ENCODE data around the gene FLOT1.

Gene FLOT1

DNA sequence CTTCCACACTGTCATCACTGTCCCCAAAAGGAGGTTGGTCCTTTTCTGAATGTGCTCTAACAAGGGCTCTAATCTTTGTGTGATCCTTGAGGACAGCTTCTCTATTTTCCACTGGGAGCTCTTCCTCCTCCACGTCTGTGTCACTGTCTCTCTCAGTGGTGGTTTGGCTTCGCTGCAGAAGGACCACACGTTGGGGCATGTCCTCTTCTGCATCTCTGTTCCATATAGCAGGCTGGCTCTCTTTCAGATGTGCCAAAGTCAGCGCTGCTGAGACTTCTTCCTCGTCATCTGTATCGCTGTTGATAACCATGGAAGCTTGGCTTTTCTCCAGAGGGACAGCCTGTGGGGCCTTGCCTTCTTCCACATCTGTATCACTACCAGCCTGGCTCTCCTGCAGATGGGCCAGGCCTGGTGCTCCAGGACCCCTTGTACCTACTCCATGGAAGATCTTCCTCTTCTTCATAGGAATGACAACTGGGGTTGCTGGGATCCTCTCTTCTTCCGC lies 30.0 kb downstream of the FLOT1 start:
- no peak for DNase-seq (ENCODE audit: low read depth)
- no peak overlapping the region for H3K4me3 ChIP-seq (ENCODE audit: low read depth, low read length)
- TF ChIP-seq, protein P1, sequence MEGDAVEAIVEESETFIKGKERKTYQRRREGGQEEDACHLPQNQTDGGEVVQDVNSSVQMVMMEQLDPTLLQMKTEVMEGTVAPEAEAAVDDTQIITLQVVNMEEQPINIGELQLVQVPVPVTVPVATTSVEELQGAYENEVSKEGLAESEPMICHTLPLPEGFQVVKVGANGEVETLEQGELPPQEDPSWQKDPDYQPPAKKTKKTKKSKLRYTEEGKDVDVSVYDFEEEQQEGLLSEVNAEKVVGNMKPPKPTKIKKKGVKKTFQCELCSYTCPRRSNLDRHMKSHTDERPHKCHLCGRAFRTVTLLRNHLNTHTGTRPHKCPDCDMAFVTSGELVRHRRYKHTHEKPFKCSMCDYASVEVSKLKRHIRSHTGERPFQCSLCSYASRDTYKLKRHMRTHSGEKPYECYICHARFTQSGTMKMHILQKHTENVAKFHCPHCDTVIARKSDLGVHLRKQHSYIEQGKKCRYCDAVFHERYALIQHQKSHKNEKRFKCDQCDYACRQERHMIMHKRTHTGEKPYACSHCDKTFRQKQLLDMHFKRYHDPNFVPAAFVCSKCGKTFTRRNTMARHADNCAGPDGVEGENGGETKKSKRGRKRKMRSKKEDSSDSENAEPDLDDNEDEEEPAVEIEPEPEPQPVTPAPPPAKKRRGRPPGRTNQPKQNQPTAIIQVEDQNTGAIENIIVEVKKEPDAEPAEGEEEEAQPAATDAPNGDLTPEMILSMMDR (conservative IDR thresholded peaks at IDR 0.05; ENCODE audit: low read depth, low read length) = no peak

DNA sequence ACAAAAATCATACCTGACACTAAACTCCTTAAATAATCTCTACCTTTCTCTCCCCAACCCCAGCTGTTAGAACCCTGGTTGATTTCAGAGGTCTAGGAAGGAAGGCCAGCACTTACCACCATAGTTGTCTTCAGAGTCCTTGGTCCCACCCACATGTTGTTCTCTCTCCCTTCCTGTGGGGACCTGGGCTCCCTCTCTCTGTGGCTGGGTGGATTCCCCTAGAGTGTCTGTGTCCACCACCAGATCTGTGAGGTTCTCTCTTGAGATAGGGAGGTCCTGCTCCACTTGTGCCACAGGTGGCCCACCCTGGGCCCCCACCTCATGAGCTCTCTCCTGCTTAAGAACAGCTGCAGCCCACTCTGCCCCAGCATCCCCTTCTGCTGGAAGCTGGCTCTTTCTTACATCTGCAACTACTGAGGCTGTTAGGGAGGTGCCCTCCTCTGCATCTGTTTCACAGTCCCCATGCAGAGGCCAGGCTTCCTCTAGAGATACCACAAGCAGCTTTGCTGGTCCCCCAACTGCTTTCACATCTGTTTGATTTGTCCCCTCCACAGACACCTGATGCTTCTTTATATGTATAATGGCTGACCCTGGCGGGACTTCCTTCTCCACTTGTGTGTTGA lies 30.6 kb downstream of the FLOT1 start:
- DNase-seq (ENCODE audit: low read depth) = no peak
- no peak overlapping the region for H3K4me3 ChIP-seq (ENCODE audit: low read depth, low read length)
- TF ChIP-seq, protein P1 (conservative IDR thresholded peaks at IDR 0.05; ENCODE audit: low read depth, low read length) = no peak

DNA sequence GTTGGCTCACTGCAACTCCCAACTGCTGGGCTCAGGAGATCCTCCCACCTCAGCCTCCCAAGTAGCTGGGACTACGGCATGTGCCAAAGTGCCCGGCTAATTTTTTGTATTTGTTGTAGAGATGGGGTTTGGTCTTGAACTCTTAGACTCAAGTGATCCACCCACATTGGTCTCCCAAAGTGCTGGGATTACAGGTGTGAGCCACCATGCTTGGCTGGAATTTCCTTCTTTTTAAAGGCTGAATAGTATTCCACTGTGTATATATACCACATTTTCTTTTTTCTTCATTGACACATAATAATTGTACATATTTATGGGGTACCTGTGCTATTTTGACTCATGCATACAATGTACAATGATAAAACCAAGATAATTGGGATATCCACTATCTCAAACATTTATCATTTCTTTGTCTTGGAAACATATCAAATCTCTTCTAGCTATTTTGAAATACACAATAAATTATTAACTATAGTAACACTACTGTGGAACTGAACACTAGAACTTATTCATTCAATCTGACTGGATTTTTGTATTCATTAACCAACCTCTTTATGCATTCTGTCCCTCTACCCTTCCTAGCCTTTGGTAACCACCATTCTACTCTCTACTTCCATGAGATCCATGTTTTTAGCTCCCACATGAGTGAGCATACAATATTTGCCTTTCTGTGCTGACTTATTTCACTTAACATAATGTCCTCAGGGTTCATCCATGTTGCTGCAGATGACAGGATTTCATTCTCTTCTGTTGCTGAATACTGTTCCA lies 33.2 kb downstream of the FLOT1 start:
- DNase-seq (ENCODE audit: low read depth) = no peak
- no peak overlapping the region for H3K4me3 ChIP-seq (ENCODE audit: low read depth, low read length)
- TF ChIP-seq, protein P1 (conservative IDR thresholded peaks at IDR 0.05; ENCODE audit: low read depth, low read length) = no peak

DNA sequence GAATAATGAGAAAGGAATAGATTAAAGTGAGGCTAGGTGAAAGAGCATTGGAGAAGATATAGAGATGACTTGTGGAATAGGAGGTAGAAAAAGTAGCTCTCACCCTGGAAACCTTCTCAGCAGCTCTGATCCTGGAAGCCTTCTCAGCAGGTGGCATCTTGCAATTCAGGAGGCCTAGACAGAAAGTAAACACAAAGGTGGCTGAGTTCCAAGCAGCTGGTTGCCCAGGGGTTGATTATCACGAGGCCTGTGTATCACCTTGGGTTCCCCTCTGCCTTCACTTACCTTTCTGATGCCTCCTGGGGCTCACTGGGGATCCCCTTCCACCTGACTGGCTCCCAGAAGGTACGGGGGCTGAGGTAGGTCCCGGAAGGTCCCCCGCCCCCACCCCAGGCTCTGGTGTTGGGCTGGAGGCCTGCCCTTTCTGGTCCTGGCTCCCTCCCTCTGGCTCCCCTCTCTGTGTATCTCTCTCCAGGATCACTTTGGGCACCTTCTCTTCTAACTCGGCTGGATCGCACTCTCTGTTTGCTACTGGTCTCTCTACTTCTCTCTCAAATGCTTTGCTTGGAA lies 35.1 kb downstream of the FLOT1 start:
- H3K4me3 ChIP-seq (ENCODE audit: low read depth, low read length) = no peak overlapping the region
- TF ChIP-seq, protein P1 (conservative IDR thresholded peaks at IDR 0.05; ENCODE audit: low read depth, low read length) = no peak
- DNase-seq (ENCODE audit: low read depth) = peak; percentile 83

DNA sequence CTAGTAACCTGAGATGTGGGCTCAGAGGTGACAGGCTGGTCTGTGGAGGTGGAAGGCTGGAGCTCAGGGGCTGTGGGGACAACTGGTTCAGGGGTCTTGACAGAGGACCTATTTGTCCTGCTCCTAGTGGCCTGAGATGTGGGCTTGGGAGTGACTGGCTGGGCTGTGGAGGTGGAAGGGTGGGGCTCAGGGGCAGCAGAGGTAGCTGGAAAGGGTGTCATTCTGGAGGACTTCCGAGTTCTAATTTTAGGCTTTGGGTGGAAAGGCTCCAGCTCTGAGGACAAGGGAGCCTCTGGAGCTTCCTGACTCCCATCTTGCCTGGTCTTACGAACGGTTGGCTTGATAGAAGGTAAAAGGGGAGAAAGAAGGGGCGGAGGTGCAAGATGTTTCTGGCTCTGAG lies 36.9 kb downstream of the FLOT1 start:
- no peak overlapping the region for H3K4me3 ChIP-seq (ENCODE audit: low read depth, low read length)
- TF ChIP-seq, protein P1 (conservative IDR thresholded peaks at IDR 0.05; ENCODE audit: low read depth, low read length) = no peak
- no peak for DNase-seq (ENCODE audit: low read depth)

DNA sequence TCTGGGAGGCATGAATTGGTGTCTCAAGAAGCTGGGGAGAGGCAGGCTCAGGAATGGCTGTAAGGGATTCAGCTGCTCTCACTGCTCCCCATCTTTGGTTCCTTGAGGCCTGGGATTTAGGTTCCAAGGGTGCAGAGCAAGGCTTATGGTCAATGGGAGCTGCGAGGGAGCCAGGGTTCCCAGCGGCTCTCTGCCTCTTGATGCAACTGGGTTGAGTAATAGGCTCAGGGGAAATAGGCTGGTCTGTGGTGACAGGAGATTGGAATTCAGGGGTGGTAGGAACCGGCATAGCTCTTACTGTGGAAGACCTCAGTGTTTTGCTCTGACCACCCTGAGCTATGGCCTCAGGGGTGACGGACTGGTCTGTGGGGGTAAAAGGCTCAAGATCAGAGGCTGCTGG lies 38.7 kb downstream of the FLOT1 start:
- no peak overlapping the region for H3K4me3 ChIP-seq (ENCODE audit: low read depth, low read length)
- TF ChIP-seq, protein P1 (conservative IDR thresholded peaks at IDR 0.05; ENCODE audit: low read depth, low read length) = no peak
- peak; percentile 63 for DNase-seq (ENCODE audit: low read depth)

Data from choroid plexus epithelial cell (primary cell).